PFSK-1 (cell line): ENCODE results near the gene LRRC2.

Experiments
- FOXP2 ChIP-seq: optimal IDR thresholded peaks from 2 replicates; pipeline ENCODE3; 2011; ENCODE audit warnings: borderline replicate concordance, control low read depth, inconsistent platforms; ENCODE audit not compliant: insufficient read depth; ENCODE audit errors: extremely low read length, extremely low read depth
- POLR2AphosphoS5 ChIP-seq: IDR thresholded peaks from 2 replicates; pipeline ENCODE4 v1.6.1; 2012; ENCODE audit warnings: low read depth, mild to moderate bottlenecking, control low read depth, low read length, moderate library complexity
- SIN3A ChIP-seq: IDR thresholded peaks from 2 replicates; pipeline ENCODE4 v1.6.1; 2012; ENCODE audit warnings: mild to moderate bottlenecking, low read length, moderate library complexity, borderline replicate concordance; ENCODE audit not compliant: insufficient read depth
- TAF1 ChIP-seq: IDR thresholded peaks from 2 replicates; pipeline ENCODE4 v1.6.1; 2012; ENCODE audit warnings: low read length, control low read depth, borderline replicate concordance; ENCODE audit not compliant: insufficient read depth
- TF ChIP-seq, protein P1 (sequence below), 2 experiments: IDR thresholded peaks; 2 replicates each; pipeline versions ENCODE4 v1.6.1 to v1.8.0; 2011 to 2012; ENCODE audit warnings: low read depth in 2 of 2, low read length in 2 of 2, control low read depth in 1 of 2, inconsistent platforms in 1 of 2, mild to moderate bottlenecking in 1 of 2, moderate library complexity in 1 of 2; ENCODE audit not compliant: insufficient read depth in 1 of 2

The LRRC2 gene

DNA sequence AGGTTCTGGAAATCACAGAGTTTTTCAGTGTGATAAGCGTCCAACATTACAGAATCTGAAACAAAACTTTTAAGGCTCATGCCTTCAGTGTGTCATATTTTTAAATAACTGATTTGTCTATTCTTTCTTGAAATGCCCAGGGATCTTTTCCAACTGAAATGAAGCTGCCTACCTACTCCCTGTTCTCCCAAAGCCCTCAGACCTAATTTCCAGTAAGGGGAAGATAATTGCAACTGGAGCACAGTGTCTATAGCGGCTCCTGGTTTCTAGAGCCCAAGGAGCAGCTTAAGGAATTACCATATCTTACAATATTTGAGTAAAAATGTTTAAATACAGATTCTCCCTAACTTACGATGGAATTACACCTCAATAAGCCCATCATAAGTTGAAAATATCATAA is 33.0 kb downstream of the LRRC2 start:
- TF ChIP-seq, protein P1, sequence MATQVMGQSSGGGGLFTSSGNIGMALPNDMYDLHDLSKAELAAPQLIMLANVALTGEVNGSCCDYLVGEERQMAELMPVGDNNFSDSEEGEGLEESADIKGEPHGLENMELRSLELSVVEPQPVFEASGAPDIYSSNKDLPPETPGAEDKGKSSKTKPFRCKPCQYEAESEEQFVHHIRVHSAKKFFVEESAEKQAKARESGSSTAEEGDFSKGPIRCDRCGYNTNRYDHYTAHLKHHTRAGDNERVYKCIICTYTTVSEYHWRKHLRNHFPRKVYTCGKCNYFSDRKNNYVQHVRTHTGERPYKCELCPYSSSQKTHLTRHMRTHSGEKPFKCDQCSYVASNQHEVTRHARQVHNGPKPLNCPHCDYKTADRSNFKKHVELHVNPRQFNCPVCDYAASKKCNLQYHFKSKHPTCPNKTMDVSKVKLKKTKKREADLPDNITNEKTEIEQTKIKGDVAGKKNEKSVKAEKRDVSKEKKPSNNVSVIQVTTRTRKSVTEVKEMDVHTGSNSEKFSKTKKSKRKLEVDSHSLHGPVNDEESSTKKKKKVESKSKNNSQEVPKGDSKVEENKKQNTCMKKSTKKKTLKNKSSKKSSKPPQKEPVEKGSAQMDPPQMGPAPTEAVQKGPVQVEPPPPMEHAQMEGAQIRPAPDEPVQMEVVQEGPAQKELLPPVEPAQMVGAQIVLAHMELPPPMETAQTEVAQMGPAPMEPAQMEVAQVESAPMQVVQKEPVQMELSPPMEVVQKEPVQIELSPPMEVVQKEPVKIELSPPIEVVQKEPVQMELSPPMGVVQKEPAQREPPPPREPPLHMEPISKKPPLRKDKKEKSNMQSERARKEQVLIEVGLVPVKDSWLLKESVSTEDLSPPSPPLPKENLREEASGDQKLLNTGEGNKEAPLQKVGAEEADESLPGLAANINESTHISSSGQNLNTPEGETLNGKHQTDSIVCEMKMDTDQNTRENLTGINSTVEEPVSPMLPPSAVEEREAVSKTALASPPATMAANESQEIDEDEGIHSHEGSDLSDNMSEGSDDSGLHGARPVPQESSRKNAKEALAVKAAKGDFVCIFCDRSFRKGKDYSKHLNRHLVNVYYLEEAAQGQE (IDR thresholded peaks at IDR 0.05; ENCODE audit: insufficient read depth in 1 of 2, low read depth in 2 of 2, low read length in 2 of 2): no peak

DNA sequence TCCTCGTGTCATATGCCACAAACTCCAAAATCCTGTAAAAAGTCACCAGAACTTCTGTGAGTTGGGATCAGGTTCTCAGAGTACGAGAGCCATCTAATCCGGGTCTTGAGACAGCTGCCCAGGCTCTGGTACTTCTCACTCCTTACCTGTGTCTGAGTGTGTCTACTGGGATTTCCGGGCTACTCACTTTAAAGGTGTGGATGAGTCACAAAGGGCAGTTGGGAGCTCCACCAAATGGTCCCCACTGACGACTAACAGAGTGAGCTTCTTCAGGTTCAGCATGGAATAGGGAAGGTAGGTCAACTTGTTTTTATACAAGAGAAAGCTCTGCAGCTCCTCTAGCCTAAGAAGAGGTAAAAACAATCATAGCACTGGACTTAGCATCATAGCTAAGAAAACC is 38.9 kb downstream of the LRRC2 start:
- TF ChIP-seq, protein P1 (IDR thresholded peaks at IDR 0.05; ENCODE audit: insufficient read depth in 1 of 2, low read depth in 2 of 2, low read length in 2 of 2): no peak
- TF ChIP-seq TAF1 (no peak), POLR2AphosphoS5 (no peak), FOXP2 (no peak), SIN3A (no peak)

DNA sequence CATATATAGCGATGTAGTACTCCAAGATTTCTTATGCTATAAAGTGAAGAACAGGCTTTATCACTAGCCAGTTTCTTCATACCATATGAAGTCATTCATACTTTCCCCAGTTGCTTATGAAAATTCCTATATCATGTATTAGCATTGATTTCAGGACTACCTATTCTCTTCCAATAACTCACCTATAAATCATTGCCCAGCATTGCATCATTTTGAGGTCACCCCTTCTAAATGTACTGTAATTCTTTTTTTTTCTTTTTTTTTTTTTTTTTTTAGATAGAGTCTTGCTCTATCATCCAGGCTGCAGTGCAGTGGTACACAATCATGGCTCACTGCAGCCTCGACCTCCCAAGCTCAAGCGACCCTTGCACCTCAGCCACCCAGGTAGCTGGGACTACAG is 41.3 kb downstream of the LRRC2 start:
- TF ChIP-seq TAF1: no peak
- TF ChIP-seq SIN3A: no peak
- TF ChIP-seq, protein P1 (IDR thresholded peaks at IDR 0.05; ENCODE audit: insufficient read depth in 1 of 2, low read depth in 2 of 2, low read length in 2 of 2): no peak
- no peak for TF ChIP-seq POLR2AphosphoS5
- TF ChIP-seq FOXP2: no peak

DNA sequence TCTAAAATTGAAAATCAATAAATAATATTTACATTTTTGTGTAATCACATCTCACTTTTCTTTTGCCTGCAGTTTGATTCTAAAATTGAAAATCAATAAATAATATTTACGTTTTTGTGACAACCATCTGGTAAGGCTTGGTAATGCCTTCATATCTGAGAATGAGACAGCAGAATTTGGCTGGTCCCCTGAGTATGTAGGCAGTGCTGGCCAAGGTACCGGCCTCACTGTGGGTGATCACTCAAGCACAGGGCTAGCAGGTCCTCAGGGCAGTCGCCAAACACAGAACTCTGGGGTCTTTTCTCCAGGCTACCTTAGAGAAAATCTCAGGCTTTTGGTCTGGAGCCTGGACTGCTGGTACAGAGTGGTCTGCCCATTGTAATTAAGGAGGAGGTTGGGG is 42.1 kb downstream of the LRRC2 start:
- no peak for TF ChIP-seq TAF1
- no peak for TF ChIP-seq FOXP2
- TF ChIP-seq POLR2AphosphoS5: no peak
- TF ChIP-seq, protein P1 (IDR thresholded peaks at IDR 0.05; ENCODE audit: insufficient read depth in 1 of 2, low read depth in 2 of 2, low read length in 2 of 2): no peak
- TF ChIP-seq SIN3A: no peak

DNA sequence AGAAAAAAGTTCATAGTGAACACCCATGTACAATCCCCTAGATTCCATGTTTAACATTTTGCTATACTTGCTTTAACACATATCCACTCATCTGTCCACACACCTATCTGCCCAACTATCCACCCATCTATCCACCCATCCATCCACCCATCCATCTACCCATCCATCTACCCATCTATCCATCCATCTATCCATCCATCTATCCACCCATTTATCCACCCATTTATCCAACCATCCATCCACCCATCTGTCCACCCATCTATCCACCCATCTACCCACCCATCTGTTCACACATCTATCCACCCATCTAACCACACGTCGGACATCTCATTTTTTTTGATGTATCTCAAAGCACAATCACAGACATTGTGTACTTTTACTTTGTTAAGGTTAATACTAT is 42.5 kb downstream of the LRRC2 start:
- TF ChIP-seq TAF1 (no peak), SIN3A (no peak), FOXP2 (no peak), POLR2AphosphoS5 (no peak)
- TF ChIP-seq, protein P1 (IDR thresholded peaks at IDR 0.05; ENCODE audit: insufficient read depth in 1 of 2, low read depth in 2 of 2, low read length in 2 of 2): no peak
